SIG-M5 treated with dmso at 0.1 percent for 504 hours (cell line): ENCODE measurements around the gene MATN4.
A peak's percentile ranks its signal among the peaks of the same experiment; 100 is the strongest.

Experiments used
- DNase-seq: peaks from one replicate; lab custom pipeline; 2025; ENCODE audit not compliant: unreplicated experiment; lab: John Stamatoyannopoulos, UW

Gene MATN4

DNA sequence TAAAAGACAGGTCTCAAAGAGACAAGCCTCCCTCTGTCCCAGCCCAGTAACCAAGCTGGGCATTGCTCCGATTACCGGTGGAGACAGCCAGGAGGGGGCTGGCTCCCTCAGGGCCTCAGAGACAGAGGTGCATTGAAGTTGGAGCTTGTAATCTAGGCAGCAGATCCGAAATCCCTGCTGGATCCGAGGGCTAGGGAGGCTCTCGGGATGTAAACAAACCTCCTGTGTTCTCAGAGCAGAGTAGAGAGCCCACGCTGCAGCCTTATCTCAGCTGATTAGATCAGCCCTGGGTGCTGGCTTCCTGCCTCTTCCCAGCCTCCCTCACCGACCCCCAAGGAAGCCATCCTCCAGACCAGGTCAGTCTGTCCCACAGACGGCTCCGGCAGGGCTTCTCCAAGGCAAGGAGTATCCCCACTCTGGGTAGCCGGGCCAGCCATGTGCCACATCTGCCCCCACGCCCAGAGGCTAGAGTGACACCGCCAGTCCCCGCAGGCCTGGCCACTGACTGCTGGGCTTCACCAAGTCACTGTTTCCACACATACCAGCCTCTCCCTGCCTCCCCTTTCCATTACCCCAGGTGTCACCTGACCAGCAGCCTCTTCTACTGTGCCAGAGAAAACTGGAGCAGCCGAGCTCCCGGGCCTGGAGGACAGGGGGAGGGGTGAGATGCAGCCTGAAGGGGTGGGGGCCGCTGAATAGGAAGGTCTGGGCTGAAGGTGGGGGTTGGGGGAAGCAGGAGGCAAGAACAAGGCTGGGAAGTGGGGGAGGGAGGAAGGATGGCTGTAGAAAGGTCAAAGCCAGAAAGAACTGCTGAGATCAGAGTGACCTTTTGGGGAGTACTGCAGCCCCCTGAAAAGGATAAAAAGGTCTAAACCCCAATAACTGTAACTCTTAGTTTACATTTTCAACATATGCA lies 34.1 kb upstream of the MATN4 start:
- DNase-seq = peak; percentile 11

DNA sequence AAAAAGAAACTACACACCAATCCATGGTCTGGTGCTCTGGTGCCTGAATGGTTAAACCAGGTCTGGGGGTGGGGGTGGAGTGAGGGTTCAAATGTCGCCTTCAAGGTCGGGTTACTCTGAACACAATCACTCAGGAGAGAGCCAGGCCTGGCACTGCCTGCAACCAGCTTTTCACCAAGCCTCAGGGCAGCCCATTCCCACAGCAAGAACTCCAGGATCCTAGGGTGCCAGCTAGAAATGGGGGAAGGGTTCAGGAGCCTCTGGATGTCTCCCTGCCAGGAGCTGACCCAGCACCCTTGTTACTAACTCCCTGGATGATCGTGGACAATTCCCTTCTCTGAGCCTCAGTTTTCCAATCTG lies 33.5 kb upstream of the MATN4 start:
- DNase-seq = no peak

DNA sequence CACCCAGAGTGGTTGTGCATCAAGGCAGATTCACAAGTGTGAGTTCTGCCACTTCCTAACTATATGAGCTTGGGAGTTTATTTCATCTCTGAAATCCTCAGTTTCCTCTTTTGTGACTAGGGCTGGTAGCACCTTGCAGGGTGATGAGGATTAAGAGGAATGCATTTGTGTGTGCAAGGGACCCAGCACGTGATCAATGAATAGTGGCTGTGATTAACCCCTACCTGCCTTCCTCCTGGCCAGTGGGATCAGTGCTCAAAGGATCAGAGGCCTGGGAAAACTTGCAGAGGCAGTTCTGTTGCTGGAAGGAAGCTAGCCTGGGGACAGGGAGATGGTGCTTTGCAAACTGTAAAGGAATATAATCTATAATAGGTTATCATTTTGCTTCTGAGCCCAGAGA lies 32.9 kb upstream of the MATN4 start:
- no peak for DNase-seq

DNA sequence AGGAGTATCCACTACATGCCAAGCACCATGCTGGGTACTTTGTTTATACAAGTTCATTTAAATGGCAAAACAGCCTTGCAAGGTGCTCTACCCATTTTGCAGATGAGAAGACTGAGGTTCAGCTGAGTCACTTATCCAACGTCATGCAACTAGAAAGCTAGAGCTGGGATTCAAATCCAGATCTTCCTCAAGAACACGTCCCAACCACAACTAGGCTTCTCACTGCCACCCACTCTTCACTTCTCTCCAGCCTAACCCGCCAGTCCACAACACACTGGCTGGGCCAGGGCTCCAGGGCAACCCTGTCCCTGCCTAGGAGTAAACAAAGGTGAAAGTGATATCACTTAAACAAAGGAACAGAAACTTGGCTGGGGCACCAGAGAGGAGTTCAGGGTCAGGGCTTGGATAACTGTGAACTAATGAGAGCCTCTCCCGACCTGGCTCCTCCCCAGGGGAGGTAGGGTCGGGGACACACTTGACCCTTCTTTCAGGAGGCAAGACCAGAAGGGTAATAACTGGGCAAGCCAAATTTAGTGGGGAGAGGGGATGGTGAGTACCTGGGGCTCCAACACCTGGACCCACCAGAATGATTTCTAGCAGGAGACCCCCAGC lies 32.2 kb upstream of the MATN4 start:
- no peak for DNase-seq

DNA sequence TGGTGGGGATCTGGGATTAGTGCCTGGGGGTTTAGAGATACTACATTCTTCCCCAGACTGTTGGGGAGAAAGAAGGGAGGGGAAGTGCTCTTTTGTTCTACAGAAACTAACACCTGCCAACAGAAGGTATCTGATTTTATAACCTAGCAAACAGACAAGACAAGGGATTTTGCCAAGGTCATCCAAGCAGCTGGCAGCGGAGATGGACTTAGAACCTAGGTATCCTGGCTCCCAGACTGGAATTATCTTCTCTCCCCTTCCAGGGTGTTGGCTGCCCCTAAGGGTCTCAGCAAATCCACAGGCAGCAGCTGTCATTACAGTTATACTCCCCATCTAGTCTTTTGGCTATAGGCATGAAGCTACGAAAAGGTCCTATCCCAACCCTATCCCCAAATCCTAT lies 31.7 kb upstream of the MATN4 start:
- no peak for DNase-seq

DNA sequence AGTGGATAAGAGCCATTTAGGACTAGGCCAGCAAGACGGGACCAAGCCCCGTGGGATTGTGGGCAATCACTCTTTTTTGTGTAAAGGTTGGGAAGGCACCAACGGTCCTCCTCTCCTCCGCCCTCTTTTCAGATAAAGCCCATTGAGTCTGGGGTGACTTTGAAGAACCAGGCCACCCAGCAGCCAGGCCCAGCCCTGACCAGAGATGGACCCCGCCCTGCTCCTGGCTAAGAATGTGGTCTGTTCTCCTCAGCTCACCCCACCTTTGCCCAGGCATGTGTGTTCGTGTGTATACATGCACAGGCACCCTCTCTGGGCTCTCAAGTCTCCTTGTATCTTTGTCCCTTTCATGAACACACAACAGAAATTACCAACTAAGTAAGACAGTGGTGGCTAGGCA lies 31.0 kb upstream of the MATN4 start:
- DNase-seq = no peak

DNA sequence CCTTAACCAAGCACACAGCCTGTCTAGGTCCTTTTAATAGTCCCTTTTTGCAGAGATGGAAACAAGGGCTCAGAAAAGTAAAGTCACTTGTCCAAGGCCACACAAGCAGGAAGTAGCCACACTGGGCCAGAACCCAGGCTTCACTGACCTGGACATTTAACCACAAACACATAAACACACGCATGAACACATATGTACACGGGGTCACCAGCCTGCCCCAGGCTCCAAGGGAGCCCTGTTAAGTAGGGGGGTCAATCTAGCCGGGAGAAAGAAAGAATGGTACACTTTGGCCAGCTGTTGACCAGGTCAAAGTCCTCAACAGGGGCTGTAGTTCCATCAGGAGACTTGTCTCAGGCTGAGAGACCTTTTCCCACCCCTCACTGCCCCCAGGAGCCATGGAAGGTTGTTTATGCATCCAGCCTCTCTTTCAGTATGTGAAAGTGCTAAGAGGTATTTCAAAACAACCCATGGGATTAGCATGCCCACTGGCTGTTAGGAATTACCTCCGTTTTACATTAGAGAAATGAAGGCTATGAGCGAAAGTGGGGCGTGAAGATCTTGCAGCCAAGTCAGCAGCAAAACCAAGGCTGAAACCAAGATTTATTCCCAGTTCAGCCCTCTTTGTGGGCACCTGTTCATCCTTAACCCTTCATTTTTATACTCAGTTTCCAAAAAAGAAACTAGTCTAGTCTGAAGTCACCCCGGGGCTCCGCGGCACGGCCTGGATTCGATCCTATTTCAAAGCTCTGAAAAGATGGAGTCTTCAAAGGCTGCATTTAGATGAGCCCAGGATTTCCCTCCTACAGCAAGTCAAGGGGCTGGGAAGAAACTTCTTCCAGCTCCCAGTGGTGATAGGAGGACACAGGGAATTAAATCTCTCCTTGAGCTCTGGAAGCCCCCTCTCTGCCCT lies 30.3 kb upstream of the MATN4 start:
- no peak for DNase-seq

DNA sequence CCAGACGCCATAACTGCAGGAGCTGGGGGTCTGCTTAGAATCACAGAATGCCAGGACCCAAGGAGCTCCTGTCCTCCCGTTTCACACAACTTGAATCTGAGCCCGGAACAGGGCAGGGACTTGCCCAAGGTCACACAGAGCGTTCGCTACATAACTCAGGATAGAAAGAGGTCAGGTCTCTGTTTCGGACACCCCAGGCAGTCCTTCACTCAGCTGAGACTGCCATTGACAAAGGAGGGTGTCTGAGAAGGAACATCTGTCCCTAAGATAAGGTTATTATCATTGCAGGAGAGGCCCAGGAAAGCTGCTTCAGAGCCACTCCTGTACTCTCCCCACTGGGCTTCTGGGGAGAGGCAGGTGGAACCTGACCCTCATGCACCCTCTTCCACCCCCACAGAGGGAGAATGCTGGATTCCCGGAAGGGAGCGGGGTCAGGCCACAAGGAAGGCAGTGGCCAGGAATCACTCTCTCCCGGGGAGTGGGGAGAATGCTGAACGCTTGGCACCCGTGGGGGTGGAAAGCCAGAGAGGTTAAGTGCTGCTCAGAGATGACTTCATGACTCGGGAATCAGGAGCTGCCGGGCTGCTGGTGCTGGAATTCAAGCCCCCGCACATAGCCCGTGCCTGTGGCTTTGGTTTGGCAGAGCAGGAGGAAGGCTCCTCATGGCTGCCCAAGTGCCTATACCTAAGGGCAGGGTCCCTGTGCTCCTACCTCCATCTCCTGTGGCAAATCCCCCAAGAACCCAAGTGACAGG lies 29.4 kb upstream of the MATN4 start:
- no peak for DNase-seq

DNA sequence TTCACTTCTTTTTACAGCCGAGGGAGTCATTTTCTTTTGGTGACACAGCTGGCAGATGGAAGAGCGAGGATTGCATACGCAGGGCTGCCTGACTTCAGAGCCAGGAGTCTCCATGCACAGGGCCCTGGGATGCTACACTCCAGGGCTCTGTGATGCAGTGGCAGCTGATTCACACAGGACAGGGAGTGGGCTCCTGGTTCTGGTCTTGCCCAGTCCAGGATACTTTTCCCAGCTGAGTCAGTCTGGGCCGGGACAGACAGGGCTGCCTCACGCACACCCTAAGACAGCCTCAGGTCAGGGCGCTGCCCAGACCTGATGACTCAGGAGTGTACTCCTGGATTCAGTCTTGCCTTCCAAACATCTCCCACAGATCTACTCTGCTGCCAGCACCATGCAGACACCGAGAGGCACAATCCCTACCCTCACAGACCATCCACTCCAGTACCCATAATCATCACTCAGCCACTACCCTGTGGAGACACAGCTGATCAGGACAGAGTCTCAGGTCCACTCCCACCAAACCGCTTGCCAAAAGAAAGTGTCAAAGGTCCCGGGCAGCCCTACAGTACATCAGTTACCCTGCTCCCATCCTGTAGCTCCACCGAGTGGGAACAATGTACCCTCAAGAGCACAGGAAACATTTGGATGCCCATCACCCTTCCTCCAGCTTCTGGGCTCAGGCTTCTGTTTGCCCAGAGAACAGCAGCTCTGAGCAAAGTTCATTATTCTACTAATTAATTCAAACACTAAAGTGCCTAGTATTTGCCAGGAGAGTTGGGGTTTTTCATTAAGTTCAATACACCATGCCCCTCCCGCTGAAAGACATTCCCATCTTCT lies 28.6 kb upstream of the MATN4 start:
- DNase-seq = no peak

DNA sequence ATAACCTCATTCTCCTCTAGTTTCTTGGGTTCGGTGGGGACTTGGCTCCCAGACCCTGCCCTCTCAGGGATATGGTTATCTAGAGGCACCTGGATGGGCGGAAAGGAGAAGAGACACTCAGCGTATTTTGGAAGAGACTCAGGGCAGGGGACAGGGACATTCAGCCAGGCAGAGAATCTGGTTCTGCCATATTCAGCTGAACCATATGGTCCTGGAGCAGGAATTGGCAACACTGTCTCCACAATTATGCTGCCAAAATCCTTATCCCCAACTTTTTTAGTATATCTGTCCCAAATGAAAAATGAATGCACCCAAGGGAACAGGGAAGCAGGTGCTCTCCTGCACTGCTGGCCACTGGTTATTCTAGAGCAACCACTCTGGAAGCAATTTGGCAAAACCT lies 22.4 kb upstream of the MATN4 start:
- DNase-seq = no peak

DNA sequence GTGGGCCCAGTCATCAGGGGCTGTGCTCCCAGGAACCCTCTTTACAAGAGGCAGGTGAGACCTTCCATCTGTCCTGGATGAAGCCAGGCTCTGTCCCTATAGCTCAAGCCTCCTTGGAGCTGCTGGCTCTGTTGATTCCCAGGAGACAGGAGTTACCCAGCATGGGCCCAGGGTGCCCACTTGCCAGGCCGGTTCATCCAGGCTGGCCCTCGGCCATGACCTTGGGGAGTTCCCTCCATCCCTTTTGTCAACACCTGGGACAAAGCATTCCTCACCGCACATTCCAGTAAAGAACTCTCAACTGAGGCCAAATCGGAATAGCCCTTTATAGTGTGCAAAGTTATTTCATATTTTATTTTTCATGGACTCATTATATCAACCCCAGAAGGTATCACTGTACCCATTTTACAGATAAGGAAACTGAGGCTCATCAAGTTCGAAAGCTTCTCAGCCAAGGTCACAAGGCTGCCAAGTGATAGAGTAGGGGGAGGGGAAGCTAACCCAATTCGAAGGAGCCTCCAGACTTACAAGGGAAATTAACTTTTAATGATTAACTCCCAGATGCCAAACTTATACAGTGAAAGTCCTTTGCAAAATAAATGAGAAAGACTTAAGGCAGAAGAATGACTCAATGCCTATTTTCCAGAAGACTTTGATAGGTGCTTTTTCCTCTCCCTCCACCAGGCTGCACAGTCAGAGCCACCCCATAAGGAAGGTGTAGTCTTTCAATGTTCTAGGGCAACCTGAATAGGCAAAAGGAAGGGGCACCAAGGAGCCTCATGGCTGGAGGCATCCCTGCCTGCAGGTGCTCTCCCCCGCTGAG lies 21.6 kb upstream of the MATN4 start:
- DNase-seq = peak; percentile 13

DNA sequence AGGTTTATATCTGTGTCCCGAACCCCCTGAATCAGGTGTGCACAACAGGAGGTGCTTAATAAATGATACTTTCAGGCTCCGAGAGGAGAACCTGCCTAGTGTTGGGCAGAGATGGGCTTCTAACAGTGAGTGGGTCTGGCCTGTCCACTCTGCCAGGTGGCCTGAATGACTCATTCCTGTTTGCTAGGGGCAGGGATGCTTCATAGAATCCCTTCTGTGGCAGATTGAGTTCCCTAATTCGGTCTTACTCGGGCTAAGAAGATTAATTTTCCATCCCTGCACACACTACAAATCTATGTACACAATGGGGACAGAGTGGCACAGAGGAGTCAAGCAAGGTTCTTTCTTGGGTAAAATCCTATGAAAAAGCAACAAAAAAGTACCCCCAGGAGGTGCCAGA lies 20.4 kb upstream of the MATN4 start:
- DNase-seq = no peak

DNA sequence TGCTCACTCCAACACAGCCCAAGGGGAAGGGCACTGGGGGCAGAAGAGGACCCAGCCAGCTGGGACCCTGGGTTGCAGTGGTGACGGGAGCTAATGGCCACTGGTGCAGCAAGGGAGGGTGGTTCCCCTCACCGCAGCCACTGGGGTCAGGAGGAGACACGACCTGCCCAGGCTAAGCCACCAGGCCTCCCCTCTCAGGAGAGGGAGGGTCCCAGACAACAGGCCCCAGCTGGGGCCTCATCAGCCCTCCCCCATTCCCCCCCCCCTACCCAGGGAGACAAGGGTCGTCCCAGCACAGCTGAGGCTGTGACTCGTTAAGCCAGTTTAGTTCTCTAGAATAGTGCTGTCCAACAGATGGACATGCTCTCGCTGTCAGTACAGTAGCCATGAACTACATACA lies 17.3 kb upstream of the MATN4 start:
- no peak for DNase-seq

DNA sequence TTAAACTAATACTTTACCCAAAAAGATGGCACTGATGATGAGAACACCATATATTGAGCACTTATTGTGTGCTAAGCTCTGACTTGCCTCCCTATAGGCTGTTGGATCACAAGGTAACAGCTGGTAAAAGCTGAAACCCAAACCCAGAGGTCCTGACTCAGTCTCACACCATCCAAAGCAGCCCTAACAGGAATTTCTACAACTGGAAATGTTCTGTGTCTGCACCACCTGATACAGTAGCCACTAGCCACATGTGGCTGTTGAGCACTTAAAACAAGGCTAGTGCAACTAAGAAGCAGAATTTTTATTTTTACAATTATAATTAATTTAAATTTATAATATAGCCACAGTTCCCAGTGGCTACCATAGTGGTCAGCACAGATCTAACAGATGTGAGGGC lies 15.6 kb upstream of the MATN4 start:
- DNase-seq = no peak

DNA sequence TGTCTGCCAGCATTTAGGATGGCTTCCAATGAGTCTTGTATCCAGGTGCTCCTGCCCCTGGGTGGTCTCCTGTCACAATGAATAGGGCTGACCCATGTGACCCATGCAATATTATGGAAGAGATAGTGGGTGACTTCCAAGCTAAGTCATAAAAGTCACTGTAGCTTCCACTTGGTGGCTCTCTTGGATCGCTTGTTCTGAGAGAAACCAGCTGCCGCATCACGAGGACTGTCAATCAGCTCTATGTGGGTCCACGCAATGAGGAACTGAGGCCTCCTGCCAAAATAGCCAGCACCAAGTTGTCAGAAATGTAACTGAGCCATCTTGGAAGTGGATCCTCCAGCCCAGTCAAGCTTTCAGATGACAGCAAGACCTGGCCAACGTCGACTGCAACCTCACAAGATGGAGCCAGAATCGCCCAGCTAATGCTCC lies 14.9 kb upstream of the MATN4 start:
- DNase-seq = peak; percentile 79

DNA sequence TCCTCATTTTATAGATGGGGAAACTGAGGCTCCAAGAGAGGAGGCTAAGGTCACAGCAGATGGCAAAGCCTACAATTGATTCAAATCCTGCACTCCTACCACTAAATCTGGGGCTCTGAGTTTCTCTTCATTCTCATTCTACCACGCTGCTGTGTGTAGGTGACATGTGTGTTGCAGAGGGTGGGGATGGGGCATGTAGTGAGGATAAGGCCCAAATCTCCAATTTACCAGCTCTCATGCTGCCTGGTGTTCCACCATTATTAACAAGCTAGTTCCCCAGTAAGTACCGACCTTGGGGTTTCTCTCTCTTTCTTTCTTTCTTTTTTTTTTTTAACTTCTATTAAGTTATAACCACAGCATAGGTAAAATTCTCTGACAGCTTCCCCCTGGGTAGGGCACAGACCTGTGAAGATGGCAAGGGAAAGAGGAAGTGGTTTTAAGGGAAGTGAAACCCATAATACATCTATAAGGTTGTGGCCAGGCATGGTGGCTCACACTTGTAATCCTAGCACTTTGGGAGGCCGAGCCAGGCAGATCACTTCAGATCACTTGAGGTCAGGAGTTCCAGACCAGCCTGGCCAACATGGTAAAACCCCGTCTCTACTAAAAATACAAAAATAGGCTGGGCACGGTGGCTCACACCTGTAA lies 13.0 kb upstream of the MATN4 start:
- DNase-seq = peak; percentile 91

DNA sequence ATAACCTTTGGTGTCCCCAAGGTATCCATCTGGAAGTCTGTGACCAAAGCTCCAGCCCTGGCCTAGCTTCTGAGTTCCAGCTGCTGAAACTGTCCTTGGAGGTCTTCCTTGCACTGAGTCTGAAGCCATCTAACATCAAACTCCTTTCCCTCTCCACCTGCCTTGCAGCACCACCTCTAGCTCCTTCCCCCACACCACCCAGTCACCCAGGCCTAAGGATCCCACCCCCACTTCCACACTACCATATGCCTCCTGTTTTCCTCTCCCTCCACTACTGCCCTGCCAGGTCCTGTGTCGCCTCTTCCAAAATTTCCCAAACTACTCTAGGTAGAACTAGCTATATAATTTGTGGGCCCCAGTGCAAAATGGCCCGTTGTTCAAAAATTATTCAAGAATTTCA lies 10.8 kb upstream of the MATN4 start:
- no peak for DNase-seq

DNA sequence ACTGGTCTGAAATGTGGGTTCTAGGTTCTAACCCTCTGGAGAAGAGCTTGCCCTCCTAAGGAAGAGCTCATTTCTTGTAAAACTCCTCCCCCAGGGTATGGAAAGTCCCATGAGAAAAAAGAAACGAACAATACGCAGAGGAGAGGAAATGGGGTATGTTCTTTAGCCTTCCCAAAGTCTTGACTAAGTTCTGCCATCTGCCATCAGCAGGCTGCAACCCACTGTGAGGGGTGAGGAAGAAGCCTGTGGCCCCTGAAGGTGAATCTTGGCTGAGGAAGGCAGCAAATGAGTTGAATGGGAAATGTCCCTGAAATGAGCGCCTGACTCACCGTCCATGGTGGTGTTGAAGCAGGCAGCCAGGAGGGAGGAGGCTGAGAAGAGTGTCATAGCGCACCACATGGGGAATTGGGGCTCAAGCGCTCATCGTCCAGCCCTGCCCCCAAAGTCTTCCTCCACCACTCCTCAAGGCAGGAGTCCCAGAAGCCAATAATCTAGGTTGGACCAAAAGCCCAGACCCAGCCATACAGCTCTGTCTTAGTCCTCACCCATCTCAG lies 10.4 kb upstream of the MATN4 start:
- DNase-seq = no peak
